WTC11 (cell line): ENCODE measurements around the gene MRC2. TPM values are rescaled to one million over a fixed set of nuclear protein-coding genes. Genes with fewer than 3 reads are reported as not detected.

Experiments
- ATAC-seq: fragments of 200-7000 bp; cut with Tn5 transposase; 2 replicates; pipeline ENCODE4 v1.10.0; 2021; ENCODE audit warnings: mild to moderate bottlenecking, moderate library complexity
- CTCF ChIA-PET: fragments of 300-600 bp; sonication (Branson Sonifier 250); formaldehyde crosslinking; loops from one replicate; lab custom pipeline; 2021; ENCODE audit warnings: antibody characterized with exemption; lab: Charles Lee
- POLR2A ChIA-PET: fragments of 350-600 bp; sonication (Branson Sonifier 250); formaldehyde crosslinking; loops from one replicate; lab custom pipeline; 2021; ENCODE audit warnings: antibody characterized with exemption; lab: Charles Lee
- DNase-seq: peaks from one replicate; pipeline ENCODE4 v3.0.0; 2021; ENCODE audit warnings: low spot score
- H3K27ac Mint-ChIP-seq: 2 replicates; pipeline ENCODE4 v1.8.0; 2021; ENCODE audit warnings: mixed read lengths
- H3K27me3 Mint-ChIP-seq: 2 replicates; pipeline ENCODE4 v1.8.0; 2021; ENCODE audit warnings: low read depth, mild to moderate bottlenecking, moderate library complexity, mixed read lengths
- H3K36me3 Mint-ChIP-seq: 2 replicates; pipeline ENCODE4 v1.8.0; 2021; ENCODE audit warnings: mixed read lengths
- H3K4me1 Mint-ChIP-seq: 2 replicates; pipeline ENCODE4 v1.8.0; 2022; ENCODE audit warnings: mixed read lengths
- H3K4me3 Mint-ChIP-seq: 2 replicates; pipeline ENCODE4 v1.8.0; 2021; ENCODE audit warnings: mild to moderate bottlenecking, moderate library complexity, mixed read lengths
- H3K9me3 Mint-ChIP-seq: 2 replicates; pipeline ENCODE4 v1.8.0; 2021; ENCODE audit warnings: mixed read lengths
- AFF4 ChIP-seq: sonication (generic); formaldehyde crosslinking; IDR thresholded peaks from 2 replicates; pipeline ENCODE4 v1.8.1; 2023; ENCODE audit warnings: mild to moderate bottlenecking, missing genetic modification reagents, borderline replicate concordance
- ATF2 ChIP-seq: sonication (generic); formaldehyde crosslinking; IDR thresholded peaks from 2 replicates; pipeline ENCODE4 v1.8.1; 2022; ENCODE audit warnings: low read depth, missing genetic modification reagents, borderline replicate concordance
- CREM ChIP-seq: sonication (generic); formaldehyde crosslinking; IDR thresholded peaks from 2 replicates; pipeline ENCODE4 v1.8.1; 2022; ENCODE audit warnings: mild to moderate bottlenecking, missing genetic modification reagents, moderate library complexity
- EMX1 ChIP-seq: fragments of 250-450 bp; sonication (Bioruptor Pico); IDR thresholded peaks from 2 replicates; pipeline ENCODE4 v1.8.0; 2021; ENCODE audit warnings: mild to moderate bottlenecking
- ERG ChIP-seq: fragments of 250-450 bp; sonication (Bioruptor Pico); IDR thresholded peaks from 2 replicates; pipeline ENCODE4 v1.8.0; 2021; ENCODE audit warnings: mild to moderate bottlenecking
- ETV6 ChIP-seq: sonication (generic); formaldehyde crosslinking; IDR thresholded peaks from 2 replicates; pipeline ENCODE4 v1.8.1; 2022; ENCODE audit warnings: mild to moderate bottlenecking, missing genetic modification reagents
- GABPB1 ChIP-seq: sonication (generic); formaldehyde crosslinking; IDR thresholded peaks from 2 replicates; pipeline ENCODE4 v1.8.1; 2023; ENCODE audit warnings: mild to moderate bottlenecking, missing genetic modification reagents
- GTF2I ChIP-seq: fragments of 250-450 bp; sonication (Bioruptor Pico); conservative IDR thresholded peaks from 2 replicates; pipeline ENCODE4 v1.4.0; 2021; ENCODE audit warnings: mild to moderate bottlenecking
- IRF1 ChIP-seq: sonication (generic); formaldehyde crosslinking; IDR thresholded peaks from 2 replicates; pipeline ENCODE4 v1.8.0; 2023; ENCODE audit warnings: missing genetic modification reagents
- JAZF1 ChIP-seq: fragments of 250-450 bp; sonication (Bioruptor Pico); IDR thresholded peaks from 2 replicates; pipeline ENCODE4 v1.9.0; 2021; ENCODE audit warnings: moderate library complexity, mild to moderate bottlenecking, inconsistent platforms
- OVOL2 ChIP-seq: fragments of 250-450 bp; sonication (Bioruptor Pico); IDR thresholded peaks from 2 replicates; pipeline ENCODE4 v1.9.0; 2021; ENCODE audit warnings: mild to moderate bottlenecking, borderline replicate concordance
- PRDM15 ChIP-seq: sonication (generic); formaldehyde crosslinking; IDR thresholded peaks from 2 replicates; pipeline ENCODE4 v1.8.0; 2022; ENCODE audit warnings: missing genetic modification reagents
- PRRX2 ChIP-seq: fragments of 250-450 bp; sonication (Bioruptor Pico); IDR thresholded peaks from 2 replicates; pipeline ENCODE4 v1.8.0; 2021; ENCODE audit warnings: mild to moderate bottlenecking
- SMAD4 ChIP-seq: sonication (generic); formaldehyde crosslinking; IDR thresholded peaks from 2 replicates; pipeline ENCODE4 v1.8.0; 2022; ENCODE audit warnings: mild to moderate bottlenecking, missing genetic modification reagents
- SOX15 ChIP-seq: fragments of 250-450 bp; sonication (Bioruptor Pico); IDR thresholded peaks from 2 replicates; pipeline ENCODE4 v1.9.0; 2021; ENCODE audit warnings: mild to moderate bottlenecking
- TCF7 ChIP-seq: sonication (generic); formaldehyde crosslinking; IDR thresholded peaks from 2 replicates; pipeline ENCODE4 v1.8.0; 2022; ENCODE audit warnings: mild to moderate bottlenecking, low read depth, missing genetic modification reagents, moderate library complexity
- TEAD1 ChIP-seq: sonication (generic); formaldehyde crosslinking; IDR thresholded peaks from 2 replicates; pipeline ENCODE4 v1.8.0; 2022; ENCODE audit warnings: mild to moderate bottlenecking, missing genetic modification reagents
- USF2 ChIP-seq: sonication (generic); formaldehyde crosslinking; IDR thresholded peaks from 2 replicates; pipeline ENCODE4 v1.8.1; 2023; ENCODE audit warnings: mild to moderate bottlenecking, missing genetic modification reagents, moderate library complexity
- ZNF138 ChIP-seq: sonication (generic); formaldehyde crosslinking; conservative IDR thresholded peaks from 2 replicates; pipeline ENCODE4 v1.8.1; 2022; ENCODE audit warnings: mild to moderate bottlenecking, moderate library complexity, missing genetic modification reagents
- ZNF317 ChIP-seq: sonication (generic); formaldehyde crosslinking; IDR thresholded peaks from 2 replicates; pipeline ENCODE4 v1.8.1; 2023; ENCODE audit warnings: low read depth, mild to moderate bottlenecking, moderate library complexity, missing genetic modification reagents, borderline replicate concordance
- ZNF671 ChIP-seq: fragments of 250-450 bp; sonication (Bioruptor Pico); IDR thresholded peaks from 2 replicates; pipeline ENCODE4 v1.8.0; 2021; ENCODE audit warnings: mild to moderate bottlenecking
- total RNA-seq: library from RNA; stranded (reverse); gene quantifications from 3 replicates; pipeline ENCODE4 v1.2.3, GENCODE V29; 2021

The MRC2 gene
- total RNA-seq, 1 experiment from 2014 or later = 35.3 TPM

- Mint-ChIP-seq H3K36me3 (peaks cover 9% of the 10 kb centered on the region), H3K27me3 (no peaks in the 10 kb centered on the region), H3K4me3 (no peak overlapping the region), H3K27ac (no peak overlapping the region), H3K4me1 (peaks cover 15% of the 10 kb centered on the region), H3K9me3 (peaks cover 24% of the 10 kb centered on the region)
- ATAC-seq = no peak
- POLR2A ChIA-PET = no interaction called here
- CTCF ChIA-PET = no interaction called here
- DNase-seq = no peak
- TF ChIP-seq IRF1 (CRISPR knock-in tag) (no peak), ZNF138 (CRISPR knock-in tag) (no peak), PRRX2 (CRISPR knock-in tag) (no peak), ZNF317 (CRISPR knock-in tag) (no peak), GTF2I (CRISPR knock-in tag) (no peak), AFF4 (no peak), GABPB1 (CRISPR knock-in tag) (no peak)
Observed at GRCh38 chr17:62661337-62661736, 33.9 kb downstream of the MRC2 start.

GRCh38 chr17:62662855-62663254 lies 35.4 kb downstream of the MRC2 start:
- ChIA-PET POLR2A (no interaction called here), CTCF (no interaction called here)
- DNase-seq = no peak
- Mint-ChIP-seq H3K4me1 (peaks cover 8% of the 10 kb centered on the region), H3K9me3 (peaks cover 18% of the 10 kb centered on the region), H3K4me3 (no peak overlapping the region), H3K27ac (no peak overlapping the region), H3K36me3 (peaks cover 9% of the 10 kb centered on the region), H3K27me3 (no peaks in the 10 kb centered on the region)
- TF ChIP-seq IRF1 (CRISPR knock-in tag) = no peak
- TF ChIP-seq ERG (CRISPR knock-in tag) = no peak
- TF ChIP-seq ETV6 (CRISPR knock-in tag) = no peak
- no peak for TF ChIP-seq JAZF1 (CRISPR knock-in tag)
- no peak for TF ChIP-seq SOX15
- no peak for ATAC-seq

GRCh38 chr17:62663304-62663703 lies 35.8 kb downstream of the MRC2 start:
- no peak for ATAC-seq
- Mint-ChIP-seq H3K36me3 (peaks cover 9% of the 10 kb centered on the region), H3K27me3 (no peaks in the 10 kb centered on the region), H3K9me3 (peaks cover 18% of the 10 kb centered on the region), H3K4me3 (no peak overlapping the region), H3K27ac (no peak overlapping the region), H3K4me1 (peaks cover 5% of the 10 kb centered on the region; the same call in 1 of the 2 replicates)
- ChIA-PET POLR2A (no interaction called here), CTCF (no interaction called here)
- no peak for DNase-seq
- TF ChIP-seq EMX1 (no peak), USF2 (no peak), ZNF671 (CRISPR knock-in tag) (no peak), GTF2I (CRISPR knock-in tag) (no peak), OVOL2 (CRISPR knock-in tag) (no peak), PRDM15 (CRISPR knock-in tag) (no peak), TEAD1 (CRISPR knock-in tag) (no peak), PRRX2 (CRISPR knock-in tag) (no peak), CREM (CRISPR knock-in tag) (no peak), TCF7 (CRISPR knock-in tag) (no peak), SMAD4 (CRISPR knock-in tag) (no peak), ATF2 (no peak)
